HG03097 (cell line): ENCODE data around the gene ARAP1.

Source experiments
- ATAC-seq: cut with Tn5 transposase; IDR thresholded peaks from one replicate; pipeline ENCODE4 v1.9.1; 2021; ENCODE audit not compliant: unreplicated experiment, low FRiP score

Gene ARAP1

GRCh38 chr11:72780296-72781062 is 28.3 kb upstream of the ARAP1 start:
- ATAC-seq: no peak

- ATAC-seq: no peak
Measured at GRCh38 chr11:72779495-72780128, 27.4 kb upstream of the ARAP1 start.

DNA sequence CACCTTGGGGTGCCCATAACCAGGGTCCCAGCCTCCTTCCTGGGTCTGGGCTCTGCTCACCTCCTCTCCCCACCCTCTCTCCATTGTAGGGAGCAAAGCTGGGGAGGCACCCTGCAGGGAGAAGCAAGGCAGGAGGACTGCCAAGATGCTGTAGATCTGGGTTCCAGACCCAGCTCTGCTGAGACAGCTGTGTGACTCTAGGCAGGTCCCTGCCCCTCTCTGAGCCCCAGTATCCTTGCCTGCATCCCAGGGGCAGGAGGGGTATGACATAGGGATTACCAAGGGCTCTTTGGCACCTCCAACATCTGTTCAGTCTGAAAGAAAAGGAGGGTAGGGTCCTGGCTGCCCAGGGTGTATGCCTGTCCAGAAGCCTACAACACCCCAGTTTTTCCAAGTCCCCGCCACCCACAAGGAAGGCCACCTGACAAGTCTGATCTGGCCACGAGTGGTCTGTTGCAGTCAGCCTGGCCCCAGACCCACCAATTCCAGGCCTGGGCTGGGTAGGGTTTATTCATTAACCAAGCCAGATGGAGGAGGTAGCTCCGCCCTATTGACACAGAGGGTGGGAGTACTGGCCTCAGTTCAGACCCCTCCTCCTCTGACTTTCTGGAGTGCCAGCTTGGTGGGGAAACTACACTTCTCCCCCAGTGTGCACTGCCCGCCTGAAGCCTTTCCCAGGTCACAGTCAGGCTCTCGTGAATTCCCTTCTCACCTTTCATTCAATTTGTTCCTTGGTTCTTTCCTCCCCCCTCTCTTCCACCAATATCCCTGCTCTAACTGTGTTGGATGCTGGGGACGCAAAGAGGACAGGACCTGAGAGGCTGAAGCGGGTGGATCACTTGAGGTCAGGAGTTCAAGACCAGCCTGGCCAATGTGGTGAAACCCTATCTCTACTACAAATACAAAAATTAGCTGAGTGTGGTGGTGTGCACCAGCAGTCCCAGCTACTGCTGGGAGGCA is 26.6 kb upstream of the ARAP1 start:
- ATAC-seq: no peak

DNA sequence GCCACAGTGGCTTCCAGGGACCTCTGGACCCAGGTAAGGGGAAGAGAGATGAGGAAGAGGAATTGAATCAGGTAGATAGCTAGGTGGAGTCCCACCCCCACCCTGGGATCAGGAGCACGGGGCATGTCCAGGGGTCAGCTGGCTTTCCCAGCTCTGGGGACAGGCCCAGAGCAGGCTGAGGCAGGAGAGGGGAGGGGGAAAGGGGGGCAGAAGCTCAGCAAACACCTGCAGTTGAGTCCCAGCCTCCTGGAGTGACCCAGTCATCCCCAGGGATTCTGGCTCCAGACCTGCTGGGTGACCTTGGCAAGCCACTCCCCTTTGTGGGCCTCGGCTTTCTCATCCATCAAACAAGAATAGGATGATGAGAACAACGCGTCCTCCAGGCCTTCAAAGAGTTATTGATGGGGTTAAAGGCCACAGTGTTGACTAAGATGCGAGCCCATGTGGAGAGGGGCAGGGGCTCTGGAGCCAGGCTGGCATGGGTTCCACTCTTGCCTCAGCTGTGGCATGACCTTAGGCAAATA is 25.6 kb upstream of the ARAP1 start:
- no peak for ATAC-seq

GRCh38 chr11:72776844-72777754 is 24.9 kb upstream of the ARAP1 start:
- no peak for ATAC-seq

DNA sequence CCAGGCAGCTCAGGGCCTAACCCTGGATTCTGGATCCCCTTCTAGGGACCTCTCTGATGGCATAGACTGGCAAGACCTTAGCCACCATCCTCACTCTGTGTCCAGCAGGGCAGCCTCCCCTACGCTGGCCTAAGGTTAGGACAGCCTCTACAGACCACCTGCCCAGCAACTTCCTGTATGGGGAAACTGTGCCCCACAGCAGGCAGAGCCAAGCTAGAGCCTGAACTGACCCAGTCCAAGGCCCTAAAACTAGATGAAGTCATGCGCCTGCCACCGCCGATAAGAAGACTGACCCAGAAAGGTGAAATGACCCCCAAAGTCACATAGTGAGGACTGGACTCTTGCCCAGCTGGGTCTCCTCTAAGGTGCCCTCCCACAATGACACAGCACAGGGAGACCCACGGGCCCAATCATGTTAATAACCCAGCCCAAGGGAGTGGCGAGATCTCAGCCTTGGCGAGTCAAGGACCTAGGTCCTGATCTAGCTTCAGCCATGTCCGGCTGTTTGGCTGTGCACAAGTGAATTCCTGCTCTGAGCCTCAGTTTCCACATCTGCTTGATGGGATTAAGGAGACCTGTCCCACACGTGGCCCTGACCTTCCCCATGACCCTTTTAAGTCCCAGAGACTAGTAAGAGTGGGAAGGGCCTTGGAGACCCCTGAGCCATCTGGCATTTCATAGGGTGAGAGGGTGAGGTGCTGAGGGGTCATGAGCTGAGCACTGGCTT is 24.1 kb upstream of the ARAP1 start:
- ATAC-seq: no peak

- ATAC-seq: no peak
Measured at GRCh38 chr11:72775288-72776110, 23.3 kb upstream of the ARAP1 start.

DNA sequence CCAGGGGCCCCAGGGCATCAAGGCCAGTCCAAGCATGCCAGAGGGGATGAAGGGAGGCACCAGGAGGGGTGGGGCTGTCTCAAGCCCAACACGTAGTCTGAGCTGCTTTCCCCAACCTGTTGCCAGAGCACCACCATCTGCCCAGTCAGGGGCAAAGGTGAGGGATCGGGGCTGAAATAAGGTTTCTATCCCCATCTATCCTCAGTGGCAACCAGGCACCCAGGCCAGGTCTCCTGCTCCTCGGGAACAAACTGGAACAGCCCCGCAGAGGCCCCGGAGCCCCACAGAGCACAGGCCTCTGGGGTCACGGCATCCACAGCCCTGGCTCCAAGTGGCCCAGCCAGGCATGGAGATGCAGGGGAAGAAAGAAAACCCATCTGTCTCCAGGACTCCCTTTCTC is 22.3 kb upstream of the ARAP1 start:
- ATAC-seq: no peak

DNA sequence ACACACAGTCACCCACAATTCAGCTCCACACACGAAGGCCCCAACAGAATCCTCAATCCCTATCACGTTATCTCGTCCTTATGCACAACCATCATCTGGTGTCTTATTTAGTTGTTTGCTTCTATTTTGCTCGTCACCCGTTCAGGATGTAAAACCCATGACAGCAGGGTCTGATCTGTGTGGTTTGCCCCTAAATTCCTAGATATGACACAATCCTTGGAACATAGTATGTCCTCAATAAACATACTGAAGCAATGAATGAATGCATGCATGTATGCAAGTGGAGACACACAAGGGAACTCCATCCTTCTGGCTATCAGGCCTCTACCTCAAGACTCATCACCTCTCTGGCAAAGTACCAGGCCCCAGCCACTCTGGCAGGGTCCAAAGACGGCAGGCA is 21.5 kb upstream of the ARAP1 start:
- ATAC-seq: no peak

- no peak for ATAC-seq
Measured at GRCh38 chr11:72773291-72773690, 21.1 kb upstream of the ARAP1 start.

- no peak for ATAC-seq
Measured at GRCh38 chr11:72772059-72772458, 19.9 kb upstream of the ARAP1 start.

GRCh38 chr11:72771507-72771906 is 19.3 kb upstream of the ARAP1 start:
- ATAC-seq: no peak

DNA sequence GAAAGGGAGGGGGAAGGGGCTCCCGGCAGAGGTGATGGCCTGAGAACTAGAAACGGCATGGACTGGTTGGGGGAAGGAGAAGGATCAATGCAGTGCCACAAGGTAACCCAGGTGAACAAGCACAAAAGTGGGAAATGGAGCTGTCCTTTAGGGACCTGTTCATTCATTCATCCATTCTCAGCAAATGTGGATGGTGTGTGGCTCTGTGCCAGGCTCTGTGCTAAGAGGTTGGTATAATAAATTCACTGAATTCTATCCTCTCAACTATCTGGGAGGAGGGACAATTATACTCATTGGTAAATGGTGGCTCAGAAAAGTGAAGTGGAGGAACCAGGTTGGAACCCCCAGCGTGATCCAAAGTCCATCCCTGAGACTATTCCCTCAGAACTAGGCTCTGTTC is 18.6 kb upstream of the ARAP1 start:
- ATAC-seq: no peak

GRCh38 chr11:72769680-72770079 is 17.5 kb upstream of the ARAP1 start:
- no peak for ATAC-seq

DNA sequence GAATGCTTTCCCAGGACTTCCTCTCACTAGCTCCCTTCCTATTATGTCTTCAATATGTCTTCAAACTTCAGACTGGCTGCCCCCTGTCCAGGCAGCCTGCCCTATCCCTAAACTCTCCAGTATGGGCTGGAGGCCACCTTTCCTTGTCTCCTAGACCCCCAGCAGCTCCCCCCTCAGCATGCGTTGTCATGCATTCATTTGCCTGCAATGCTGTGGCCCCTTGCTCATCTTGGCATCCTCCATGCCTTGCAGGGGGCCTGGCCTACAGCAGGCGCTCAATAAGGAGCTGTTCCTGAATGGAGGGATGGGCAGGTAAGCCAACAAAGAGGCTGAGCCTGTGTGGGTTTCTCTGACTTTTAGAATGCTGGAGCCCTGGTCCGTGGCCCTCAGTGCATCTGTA is 16.4 kb upstream of the ARAP1 start:
- no peak for ATAC-seq

DNA sequence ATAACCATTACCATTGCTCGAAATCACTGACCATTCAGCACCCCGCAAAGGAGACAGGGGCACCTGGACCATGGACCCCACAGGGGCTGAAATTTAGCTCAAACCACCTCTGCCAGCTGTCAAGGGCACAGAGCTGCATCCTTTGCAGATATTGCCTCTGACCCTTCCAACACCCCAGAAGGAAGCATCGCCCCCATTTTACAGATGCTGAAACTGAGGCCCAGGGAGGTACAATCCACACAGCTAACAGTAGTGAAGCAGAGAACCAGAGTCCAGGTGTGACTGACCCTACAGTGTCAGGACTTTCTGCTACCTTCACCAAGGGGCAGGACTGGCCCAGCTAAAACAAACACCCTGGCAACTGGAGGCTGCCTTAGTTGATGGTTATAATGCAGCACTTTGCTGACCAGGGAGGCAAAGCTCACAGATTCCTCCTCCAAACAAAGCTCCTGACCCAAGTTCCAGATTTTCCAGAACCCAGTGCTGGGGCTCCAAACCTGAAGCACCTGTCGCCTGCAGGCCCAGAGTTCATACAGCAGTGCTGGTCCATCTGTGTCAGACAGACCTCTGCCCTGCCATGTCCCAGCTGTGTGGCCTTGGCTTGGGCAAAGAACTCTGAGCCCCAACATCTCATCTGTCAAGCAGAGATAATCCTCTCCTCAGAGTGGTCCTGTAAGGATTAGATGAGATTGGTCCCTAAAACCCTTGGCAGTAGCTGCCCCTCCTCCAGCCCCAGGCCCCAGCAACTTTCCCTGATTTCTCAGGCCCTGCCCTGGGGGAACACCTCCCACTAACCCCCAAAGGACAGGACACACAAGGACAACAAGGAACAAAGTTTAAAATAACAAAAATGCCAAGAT is 15.2 kb upstream of the ARAP1 start:
- no peak for ATAC-seq

DNA sequence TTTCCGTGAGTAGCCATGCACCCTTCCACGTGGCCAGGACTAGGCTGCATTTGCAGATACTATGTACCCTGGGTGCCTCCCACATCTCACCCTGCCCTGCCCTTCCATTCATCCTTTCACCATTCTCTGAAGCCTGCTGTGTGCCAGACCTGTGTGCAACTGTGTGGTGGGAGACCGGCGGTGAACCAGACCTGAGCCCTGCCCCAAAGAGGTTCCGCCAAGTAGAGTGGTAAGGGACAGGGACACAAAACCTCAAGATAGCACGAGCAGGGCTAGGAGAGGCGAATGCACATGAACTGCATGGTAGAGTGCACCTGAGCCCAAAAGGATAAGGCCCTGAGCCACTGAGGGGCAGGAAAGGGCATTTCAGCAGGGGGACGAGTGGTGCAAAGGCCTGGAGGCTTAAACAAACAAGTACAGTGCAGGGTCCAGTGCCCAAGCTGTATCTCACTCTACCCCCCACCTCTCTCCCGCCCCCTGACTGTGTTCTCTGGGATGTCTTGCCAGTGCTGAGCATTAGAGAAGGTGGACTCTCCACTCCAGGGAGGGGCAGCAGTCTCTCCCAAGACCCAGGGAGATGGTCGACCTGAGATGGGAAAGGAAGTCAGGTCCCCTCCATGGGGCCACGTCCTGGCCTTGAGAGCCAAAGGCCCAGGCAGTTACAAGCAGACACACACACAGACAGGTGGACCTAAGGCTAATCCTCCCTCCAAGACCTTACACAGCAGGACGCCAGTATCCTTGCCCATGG is 14.1 kb upstream of the ARAP1 start:
- ATAC-seq: no peak
